ENCODE results near the gene EPB41L4A.

EPB41L4A gene

GRCh38 chr5:112202694-112203093 is 216.4 kb downstream of the EPB41L4A start:
- no peak for DNase-seq

- DNase-seq, result no peak
Measured at GRCh38 chr5:112201141-112201540, 217.9 kb downstream of the EPB41L4A start.

GRCh38 chr5:112200131-112200530 is 218.9 kb downstream of the EPB41L4A start:
- no peak for DNase-seq

GRCh38 chr5:112196584-112196983 is 222.5 kb downstream of the EPB41L4A start:
- DNase-seq, result no peak

GRCh38 chr5:112195924-112196323 is 223.2 kb downstream of the EPB41L4A start:
- DNase-seq, result no peak

GRCh38 chr5:112192866-112193265 is 226.2 kb downstream of the EPB41L4A start:
- no peak for DNase-seq

- DNase-seq, result no peak
Measured at GRCh38 chr5:112192072-112192471, 227.0 kb downstream of the EPB41L4A start.

GRCh38 chr5:112189391-112189790 is 229.7 kb downstream of the EPB41L4A start:
- no peak for DNase-seq

- DNase-seq, result peak; percentile 66 to 73
Measured at GRCh38 chr5:112186401-112186990, 232.6 kb downstream of the EPB41L4A start.

- no peak for DNase-seq
Measured at GRCh38 chr5:112183874-112184273, 235.2 kb downstream of the EPB41L4A start.

GRCh38 chr5:112183103-112183711 is 235.9 kb downstream of the EPB41L4A start:
- no peak for DNase-seq

GRCh38 chr5:112179290-112179689 is 239.8 kb downstream of the EPB41L4A start:
- no peak for DNase-seq

- peak; percentile 65 to 82 for DNase-seq
Measured at GRCh38 chr5:112174959-112175594, 244.0 kb downstream of the EPB41L4A start.

GRCh38 chr5:112165897-112166737 is 253.0 kb downstream of the EPB41L4A start:
- DNase-seq, result peak; percentile 22 to 35

- DNase-seq, result no peak
Measured at GRCh38 chr5:112165399-112165798, 253.7 kb downstream of the EPB41L4A start.

GRCh38 chr5:112163435-112163834 is 255.6 kb downstream of the EPB41L4A start:
- DNase-seq, result no peak

- no peak for DNase-seq
Measured at GRCh38 chr5:112161392-112161748, 257.7 kb downstream of the EPB41L4A start.

- peak; percentile 89 to 92 for DNase-seq
Measured at GRCh38 chr5:112160652-112161391, 258.3 kb downstream of the EPB41L4A start.

- no peak for DNase-seq
Measured at GRCh38 chr5:112159435-112159834, 259.6 kb downstream of the EPB41L4A start.

- no peak for DNase-seq
Measured at GRCh38 chr5:112156211-112156610, 262.9 kb downstream of the EPB41L4A start.

- no peak for DNase-seq
Measured at GRCh38 chr5:112154940-112155686, 264.0 kb downstream of the EPB41L4A start.

- no peak for DNase-seq
Measured at GRCh38 chr5:112149727-112150126, 269.4 kb downstream of the EPB41L4A start.
